NCI-H524 (cell line): ENCODE data around the gene BRD7.

Experiments used
- DNase-seq, 2 experiments: peaks; one replicate each; lab custom pipeline; 2025; lab: John Stamatoyannopoulos, UW

BRD7 gene

GRCh38 chr16:50272687-50273381, 96.0 kb downstream of the BRD7 start:
- DNase-seq: peak in 1 of 2 experiments; percentile 13

- DNase-seq: no peak
Observed at GRCh38 chr16:50272111-50272571, 96.6 kb downstream of the BRD7 start.

GRCh38 chr16:50271148-50272041, 97.4 kb downstream of the BRD7 start:
- DNase-seq: no peak

GRCh38 chr16:50270510-50271147, 98.2 kb downstream of the BRD7 start:
- no peak for DNase-seq

GRCh38 chr16:50269769-50270509, 98.8 kb downstream of the BRD7 start:
- no peak for DNase-seq

GRCh38 chr16:50269061-50269705, 99.6 kb downstream of the BRD7 start:
- DNase-seq: no peak

GRCh38 chr16:50268352-50268751, 100.4 kb downstream of the BRD7 start:
- DNase-seq: peak; percentile 41 to 55

GRCh38 chr16:50267651-50268050, 101.1 kb downstream of the BRD7 start:
- no peak for DNase-seq

- peak; percentile 24 to 82 for DNase-seq
Observed at GRCh38 chr16:50267151-50267631, 101.6 kb downstream of the BRD7 start.

GRCh38 chr16:50266337-50267091, 102.3 kb downstream of the BRD7 start, which contains the start of gene ADCY7:
Gene ADCY7 (plus strand): TSS chr16:50266551. CDS start chr16:50288180, 21,629 bp downstream.
- DNase-seq: peak in 1 of 2 experiments; percentile 64
